LoVo (cell line): Measurements from ENCODE around the gene BCAP31.
"Not testable (repeated sequence)": the region's sequence is repeated elsewhere in the genome, so short reads cannot be mapped to it uniquely, and the experiment has no call there.

Experiments used
- DNase-seq: peaks from one replicate; pipeline ENCODE4 v3.0.0-alpha.2; 2016; ENCODE audit warnings: low spot score

The BCAP31 gene

GRCh38 chrX:153762626-153763173 is 38.5 kb upstream of the BCAP31 start:
- no peak for DNase-seq

DNA sequence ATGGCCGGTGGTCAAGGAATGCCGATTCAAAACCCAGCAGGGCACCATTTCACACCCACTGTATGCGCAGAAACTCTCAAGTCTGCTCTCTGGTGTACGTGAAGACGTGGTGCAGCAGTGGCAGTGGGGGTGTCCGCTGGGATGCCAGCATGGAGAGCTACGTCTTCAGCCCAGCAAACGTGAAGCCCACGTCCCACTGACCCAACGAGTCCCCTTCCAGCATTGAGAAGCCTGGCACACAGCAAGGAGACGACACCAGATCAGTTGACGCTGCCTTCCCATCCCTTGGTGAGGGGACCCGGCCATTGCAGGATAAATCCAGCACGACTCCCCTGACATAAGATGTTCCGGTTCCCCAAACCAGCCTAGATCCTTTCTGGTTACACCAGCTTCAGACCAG is 37.7 kb upstream of the BCAP31 start:
- no peak for DNase-seq

GRCh38 chrX:153755136-153755535 is 30.9 kb upstream of the BCAP31 start:
- DNase-seq: no peak

DNA sequence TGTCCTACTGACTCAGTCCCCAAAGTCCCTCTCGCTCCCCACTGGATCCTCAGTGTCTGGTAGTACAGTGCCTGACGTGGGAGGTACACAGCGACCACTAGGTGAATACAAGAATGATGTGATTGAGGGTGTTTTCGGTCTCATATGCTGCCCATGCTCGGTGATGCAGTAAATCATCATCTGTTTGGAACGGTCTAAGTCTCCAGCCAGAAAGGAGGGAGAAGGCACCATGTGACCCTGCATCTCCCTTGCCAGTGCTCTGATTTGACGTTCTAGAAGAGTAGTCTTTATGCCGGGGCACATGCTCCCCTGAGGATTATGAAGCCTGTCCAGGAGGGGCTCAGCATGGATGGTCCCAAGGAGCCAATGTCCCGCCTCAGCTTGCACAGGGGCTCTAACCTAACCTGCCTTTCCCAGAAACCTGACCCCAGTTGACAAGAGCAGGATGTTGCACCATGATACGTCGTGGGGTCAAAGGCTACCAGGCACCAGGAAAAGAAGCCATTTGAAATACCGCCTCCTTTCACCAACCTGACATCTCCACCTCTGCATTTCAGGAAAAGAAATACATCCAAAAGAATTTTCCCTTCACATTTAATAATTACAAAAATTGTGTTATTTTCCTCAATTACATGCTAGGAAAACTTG is 26.1 kb upstream of the BCAP31 start:
- DNase-seq: no peak

- DNase-seq: not testable (repeated sequence)
Observed at GRCh38 chrX:153749017-153749416, 24.8 kb upstream of the BCAP31 start.

DNA sequence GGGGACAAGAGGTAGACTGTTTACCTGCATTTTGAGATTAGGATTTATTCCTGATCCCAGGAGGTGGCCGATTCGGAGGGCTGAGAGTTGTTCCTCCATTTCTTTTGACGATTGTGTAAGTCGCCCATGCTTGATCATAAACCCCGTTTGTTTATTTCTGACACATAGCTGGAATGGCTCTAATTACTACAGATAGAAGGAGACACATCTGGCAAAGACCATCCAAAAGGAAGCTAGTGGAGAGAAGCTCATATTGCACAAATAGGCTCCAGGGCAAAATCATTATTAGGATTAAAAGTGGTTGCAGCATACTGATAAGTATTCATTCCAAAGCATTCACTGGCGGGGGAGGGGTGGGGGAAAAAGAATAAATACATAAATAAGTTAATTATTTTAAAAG is 22.8 kb upstream of the BCAP31 start:
- DNase-seq: not testable (repeated sequence)

DNA sequence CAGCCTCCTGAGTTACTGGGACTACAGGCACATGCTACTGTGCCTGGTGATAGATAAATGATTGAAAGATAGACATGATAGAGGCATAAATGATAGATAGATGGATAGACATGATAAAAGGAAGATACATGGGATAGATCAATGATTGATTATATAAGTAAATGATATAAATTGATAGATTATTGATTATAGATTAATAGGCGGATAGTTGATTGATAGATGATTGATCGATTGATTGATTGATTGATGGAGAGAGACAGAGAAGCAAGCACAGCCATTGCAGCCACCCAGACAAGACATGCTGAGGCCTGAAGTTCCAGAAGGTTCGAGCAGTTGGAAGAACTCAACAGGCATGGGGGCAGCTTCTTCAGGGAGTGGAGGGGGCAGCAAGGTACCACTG is 22.2 kb upstream of the BCAP31 start:
- DNase-seq: no peak

DNA sequence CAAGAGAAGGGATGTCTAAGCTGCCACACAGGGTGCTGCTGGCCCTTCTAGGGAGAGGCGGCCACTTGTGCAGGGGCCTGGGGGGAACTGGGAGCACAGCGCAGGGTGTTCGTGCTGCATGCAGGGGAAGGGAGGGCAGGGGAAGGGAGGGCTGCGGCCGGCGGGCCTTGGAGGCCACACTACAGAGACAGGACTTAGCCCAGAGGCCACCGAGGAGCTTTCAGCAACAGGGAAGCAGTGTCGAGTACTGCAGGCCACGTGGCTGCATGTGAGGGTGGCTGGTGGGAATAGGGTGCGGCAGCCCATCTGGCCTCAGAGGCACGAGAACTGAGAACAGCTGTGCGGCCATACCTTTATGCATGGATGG is 20.9 kb upstream of the BCAP31 start:
- DNase-seq: not testable (repeated sequence)

DNA sequence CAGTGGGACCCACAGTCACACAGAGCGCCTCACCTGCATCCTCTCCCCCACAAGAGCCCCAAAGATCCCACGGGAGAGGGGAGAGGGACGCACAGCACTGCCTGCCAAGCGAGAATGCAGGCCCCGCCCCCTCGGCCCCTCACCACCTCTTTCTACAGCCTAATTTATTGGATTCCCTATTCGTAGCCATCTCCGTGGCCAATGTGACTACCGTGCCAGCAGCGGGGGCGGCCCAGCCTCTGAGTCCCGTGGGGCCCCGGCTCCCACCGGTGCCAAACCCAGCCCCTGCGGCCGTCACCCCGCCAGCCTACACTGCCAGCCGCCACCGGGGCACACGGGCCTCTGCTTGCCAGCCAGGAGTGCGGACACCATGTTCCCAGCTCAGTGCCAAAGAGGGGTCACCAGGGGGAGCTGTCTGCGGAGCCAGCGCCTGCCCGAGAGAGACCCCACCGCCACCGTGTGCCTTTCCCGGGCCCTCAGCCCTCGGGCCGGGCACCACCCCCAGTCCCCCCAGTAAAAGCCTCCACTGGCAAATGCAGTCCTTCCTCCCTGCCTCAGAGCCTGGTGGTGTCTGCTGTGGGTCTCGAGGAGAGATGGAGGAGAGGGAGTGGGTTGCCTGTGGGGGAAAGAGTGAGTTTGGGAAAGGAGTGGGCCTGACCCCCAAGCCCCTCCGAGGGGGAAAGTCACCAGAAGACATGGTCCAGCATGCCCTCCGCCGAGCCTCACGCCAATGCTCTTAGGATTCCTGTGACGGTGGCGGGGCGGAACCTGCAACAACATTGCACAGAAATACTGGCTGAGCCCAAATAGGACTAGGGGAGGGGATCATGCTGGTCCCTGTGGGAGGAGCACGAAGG is 20.3 kb upstream of the BCAP31 start:
- no peak for DNase-seq

- DNase-seq: peak; percentile 22
Observed at GRCh38 chrX:153743468-153744209, 19.5 kb upstream of the BCAP31 start.

GRCh38 chrX:153742796-153743467 is 18.7 kb upstream of the BCAP31 start:
- not testable (repeated sequence) for DNase-seq

DNA sequence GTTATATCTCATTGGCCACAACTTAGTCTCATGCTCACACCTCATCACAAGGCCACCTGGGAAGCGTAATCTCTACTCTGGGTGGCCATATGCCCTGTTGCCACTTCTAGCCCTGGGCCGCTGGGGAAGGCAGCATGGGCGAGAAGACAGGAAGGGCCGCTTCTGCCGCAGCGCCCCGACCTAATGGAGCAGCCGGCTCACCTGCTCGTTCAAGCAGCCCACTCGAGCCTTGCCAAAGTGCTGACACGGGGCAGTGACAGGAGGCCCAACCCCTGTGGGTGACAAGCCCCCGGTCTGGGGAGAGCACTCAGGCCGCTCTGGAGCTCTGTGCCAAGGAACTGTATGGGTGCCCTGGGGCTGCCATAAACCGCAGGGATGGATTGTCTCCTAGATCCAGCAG is 17.9 kb upstream of the BCAP31 start:
- DNase-seq: not testable (repeated sequence)

DNA sequence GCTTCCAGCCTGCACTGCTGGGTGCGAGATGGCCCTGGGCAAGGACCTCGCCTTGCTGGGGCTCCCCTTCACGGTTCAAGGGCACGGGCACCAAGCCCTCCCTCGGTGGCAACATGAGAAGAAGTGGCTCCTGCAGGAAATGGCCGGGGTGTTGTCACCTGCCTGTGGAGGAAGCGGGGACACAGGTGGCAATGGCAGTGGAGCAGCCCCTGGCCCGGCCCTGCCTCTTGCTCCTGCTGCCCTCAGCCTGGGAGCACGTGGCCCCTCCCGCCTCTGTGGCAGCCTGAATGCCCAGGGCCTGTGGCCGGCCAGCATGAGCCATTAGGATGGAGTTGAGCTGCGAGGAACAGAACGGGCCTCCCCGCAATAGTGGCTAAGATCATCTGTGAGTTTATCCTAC is 17.3 kb upstream of the BCAP31 start:
- no peak for DNase-seq

- no peak for DNase-seq
Observed at GRCh38 chrX:153740631-153741222, 16.5 kb upstream of the BCAP31 start.

GRCh38 chrX:153739754-153740486 is 15.7 kb upstream of the BCAP31 start:
- DNase-seq: no peak

- DNase-seq: no peak
Observed at GRCh38 chrX:153738056-153738605, 13.9 kb upstream of the BCAP31 start.

GRCh38 chrX:153736871-153737441 is 12.8 kb upstream of the BCAP31 start:
- no peak for DNase-seq

GRCh38 chrX:153736071-153736820 is 12.1 kb upstream of the BCAP31 start:
- DNase-seq: no peak

DNA sequence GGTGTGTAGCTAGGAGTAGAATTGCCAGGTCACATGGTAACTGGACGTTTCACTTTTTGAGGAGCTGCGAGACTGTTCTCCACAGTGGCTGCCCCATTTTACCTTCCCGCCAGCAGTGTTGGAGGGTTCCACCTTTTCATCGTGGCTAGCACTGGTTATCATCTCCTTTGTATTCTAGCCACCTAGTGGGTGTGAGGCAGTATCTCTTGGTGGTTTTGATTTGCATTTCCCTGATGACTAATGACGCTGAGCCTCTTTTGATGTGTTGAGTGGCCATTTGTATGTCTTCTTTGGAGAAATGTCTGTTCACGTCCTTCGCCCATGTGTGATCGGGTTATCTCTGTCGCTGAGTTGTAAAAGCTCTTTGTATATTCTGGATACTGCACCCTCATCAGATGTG is 11.1 kb upstream of the BCAP31 start:
- DNase-seq: no peak

- DNase-seq: no peak
Observed at GRCh38 chrX:153734871-153735270, 10.7 kb upstream of the BCAP31 start.
